Osteoblast (primary cell): Measurements from ENCODE around the gene HDAC1. TPM values are rescaled to one million over a fixed set of nuclear protein-coding genes. Genes with fewer than 3 reads are reported as not detected.

ENCODE experiments used
- DNase-seq: peaks from one replicate; pipeline ENCODE4 v3.0.0; 2011; ENCODE audit warnings: low spot score, mixed read lengths; ENCODE audit not compliant: insufficient read length; ENCODE audit errors: missing footprints
- H2AFZ ChIP-seq: 2 replicates; pipeline ENCODE4 v1.6.0; 2011; ENCODE audit warnings: mild to moderate bottlenecking, low read length
- H3K27ac ChIP-seq: 2 replicates; pipeline ENCODE4 v1.5.1; 2011; ENCODE audit warnings: mild to moderate bottlenecking, low read depth, low read length, moderate library complexity
- H3K27me3 ChIP-seq: 2 replicates; pipeline ENCODE4 v1.6.0; 2012; ENCODE audit warnings: mild to moderate bottlenecking, control low read depth, inconsistent platforms, low read length, moderate library complexity; ENCODE audit not compliant: insufficient read depth
- H3K36me3 ChIP-seq: 2 replicates; pipeline ENCODE4 v1.5.1; 2011; ENCODE audit warnings: mild to moderate bottlenecking, low read length, control low read depth, moderate library complexity; ENCODE audit not compliant: insufficient read depth
- H3K4me1 ChIP-seq: 2 replicates; pipeline ENCODE4 v1.5.1; 2011; ENCODE audit warnings: mild to moderate bottlenecking, low read length, control low read depth, moderate library complexity; ENCODE audit not compliant: insufficient read depth
- H3K4me2 ChIP-seq: 2 replicates; pipeline ENCODE4 v1.6.0; 2011; ENCODE audit warnings: mild to moderate bottlenecking, low read length; ENCODE audit not compliant: insufficient read depth
- H3K4me3 ChIP-seq: fragments of 200-600 bp; sonication (generic); 3 replicates; pipeline ENCODE4 v1.5.1; 2012; ENCODE audit warnings: mild to moderate bottlenecking, low read length, inconsistent platforms; ENCODE audit not compliant: insufficient read depth
- H3K79me2 ChIP-seq: 2 replicates; pipeline ENCODE4 v1.6.0; 2012; ENCODE audit warnings: mild to moderate bottlenecking, low read length, control low read depth, inconsistent platforms; ENCODE audit not compliant: insufficient read depth
- H3K9me3 ChIP-seq: 2 replicates; pipeline ENCODE4 v1.5.1; 2011; ENCODE audit warnings: low read depth, low read length, control low read depth
- H4K20me1 ChIP-seq: 2 replicates; pipeline ENCODE4 v1.6.0; 2012; ENCODE audit warnings: mild to moderate bottlenecking, low read length, control low read depth; ENCODE audit not compliant: insufficient read depth
- total RNA-seq: library from RNA; depleted of rRNA; stranded (reverse); fragments of >200 nt; gene quantifications from 2 replicates; pipeline ENCODE4 v1.2.3, GENCODE V29; 2012
- TF ChIP-seq, protein P1 (sequence below): IDR thresholded peaks from 2 replicates; pipeline ENCODE4 v1.5.1; 2011; ENCODE audit warnings: mild to moderate bottlenecking, low read depth, low read length, moderate library complexity; ENCODE audit errors: extremely low read depth

HDAC1 gene
- total RNA-seq, 1 donor = 44.5 TPM

- Histone ChIP-seq H3K79me2 (no peaks in the 10 kb centered on the region), H3K9me3 (no peaks in the 10 kb centered on the region), H3K27me3 (no peaks in the 10 kb centered on the region), H3K4me1 (no peaks in the 10 kb centered on the region), H3K27ac (no peak overlapping the region), H4K20me1 (peaks cover 4% of the 10 kb centered on the region), H2AFZ (no peak overlapping the region), H3K36me3 (peaks cover 71% of the 10 kb centered on the region), H3K4me3 (no peak overlapping the region), H3K4me2 (no peak overlapping the region)
- DNase-seq = peak; percentile 39
- TF ChIP-seq, protein P1, sequence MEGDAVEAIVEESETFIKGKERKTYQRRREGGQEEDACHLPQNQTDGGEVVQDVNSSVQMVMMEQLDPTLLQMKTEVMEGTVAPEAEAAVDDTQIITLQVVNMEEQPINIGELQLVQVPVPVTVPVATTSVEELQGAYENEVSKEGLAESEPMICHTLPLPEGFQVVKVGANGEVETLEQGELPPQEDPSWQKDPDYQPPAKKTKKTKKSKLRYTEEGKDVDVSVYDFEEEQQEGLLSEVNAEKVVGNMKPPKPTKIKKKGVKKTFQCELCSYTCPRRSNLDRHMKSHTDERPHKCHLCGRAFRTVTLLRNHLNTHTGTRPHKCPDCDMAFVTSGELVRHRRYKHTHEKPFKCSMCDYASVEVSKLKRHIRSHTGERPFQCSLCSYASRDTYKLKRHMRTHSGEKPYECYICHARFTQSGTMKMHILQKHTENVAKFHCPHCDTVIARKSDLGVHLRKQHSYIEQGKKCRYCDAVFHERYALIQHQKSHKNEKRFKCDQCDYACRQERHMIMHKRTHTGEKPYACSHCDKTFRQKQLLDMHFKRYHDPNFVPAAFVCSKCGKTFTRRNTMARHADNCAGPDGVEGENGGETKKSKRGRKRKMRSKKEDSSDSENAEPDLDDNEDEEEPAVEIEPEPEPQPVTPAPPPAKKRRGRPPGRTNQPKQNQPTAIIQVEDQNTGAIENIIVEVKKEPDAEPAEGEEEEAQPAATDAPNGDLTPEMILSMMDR = no peak
Observed at GRCh38 chr1:32367912-32368635, 76.2 kb downstream of the HDAC1 start.

GRCh38 chr1:32372149-32372756 lies 80.4 kb downstream of the HDAC1 start:
- H3K4me2 ChIP-seq = no peak overlapping the region
- no peak overlapping the region for H3K27ac ChIP-seq
- no peaks in the 10 kb centered on the region for H3K27me3 ChIP-seq
- H3K36me3 ChIP-seq = peaks cover 71% of the 10 kb centered on the region
- H3K9me3 ChIP-seq = no peaks in the 10 kb centered on the region
- TF ChIP-seq, protein P1 = no peak
- no peak overlapping the region for H3K4me3 ChIP-seq
- peak; percentile 58 for DNase-seq
- no peak overlapping the region for H2AFZ ChIP-seq
- H3K79me2 ChIP-seq = no peaks in the 10 kb centered on the region
- H4K20me1 ChIP-seq = no peaks in the 10 kb centered on the region
- H3K4me1 ChIP-seq = no peaks in the 10 kb centered on the region

DNA sequence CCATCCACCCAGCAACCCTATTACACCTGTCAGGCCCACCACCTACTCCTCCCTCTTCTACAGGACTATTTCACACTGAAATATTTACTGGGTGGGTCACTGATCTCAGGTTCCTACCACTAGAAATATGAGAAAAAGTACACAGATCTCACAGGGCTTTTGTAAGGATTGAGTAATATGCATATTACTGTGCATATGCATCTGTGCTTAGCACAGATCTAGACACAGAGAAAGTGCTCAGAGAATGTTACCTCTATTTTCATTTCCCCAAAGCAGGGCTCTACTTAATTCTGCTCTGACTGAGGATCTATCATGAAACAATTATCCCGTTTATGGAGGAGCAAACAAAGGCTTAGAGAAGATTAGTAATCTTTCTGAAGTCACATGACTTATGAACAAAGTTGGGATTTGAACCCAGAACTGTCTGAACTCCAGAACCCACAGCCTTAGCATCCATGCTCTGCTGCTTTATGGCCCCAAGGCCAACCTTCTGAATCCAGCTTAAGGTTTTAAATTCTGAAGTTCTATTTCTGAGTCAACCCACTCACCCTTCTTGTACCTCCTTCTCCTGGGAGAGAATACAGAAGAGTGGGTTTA lies 82.2 kb downstream of the HDAC1 start:
- H3K36me3 ChIP-seq = peaks cover 71% of the 10 kb centered on the region
- no peak overlapping the region for H3K4me2 ChIP-seq
- no peak overlapping the region for H3K27ac ChIP-seq
- no peaks in the 10 kb centered on the region for H3K27me3 ChIP-seq
- no peak overlapping the region for H3K4me3 ChIP-seq
- H3K79me2 ChIP-seq = no peaks in the 10 kb centered on the region
- TF ChIP-seq, protein P1 = no peak
- H4K20me1 ChIP-seq = no peaks in the 10 kb centered on the region
- no peak for DNase-seq
- H3K9me3 ChIP-seq = no peaks in the 10 kb centered on the region
- no peaks in the 10 kb centered on the region for H3K4me1 ChIP-seq
- no peak overlapping the region for H2AFZ ChIP-seq

GRCh38 chr1:32376199-32376598 lies 84.3 kb downstream of the HDAC1 start:
- TF ChIP-seq, protein P1 = no peak
- DNase-seq = no peak

More at GRCh38 chr1:32376199-32376598, 84.3 kb downstream of the HDAC1 start:
- H3K4me1 ChIP-seq = no peaks in the 10 kb centered on the region
- H3K36me3 ChIP-seq = peaks cover 90% of the 10 kb centered on the region
- H3K27me3 ChIP-seq = no peaks in the 10 kb centered on the region
- no peaks in the 10 kb centered on the region for H3K9me3 ChIP-seq
- H3K27ac ChIP-seq = no peak overlapping the region
- H3K4me3 ChIP-seq = no peak overlapping the region
- no peaks in the 10 kb centered on the region for H4K20me1 ChIP-seq
- no peaks in the 10 kb centered on the region for H3K79me2 ChIP-seq
- H2AFZ ChIP-seq = no peak overlapping the region
- no peak overlapping the region for H3K4me2 ChIP-seq
